ENCODE results near the gene C11orf58.
A peak's percentile ranks its signal among the peaks of the same experiment; 100 is the strongest.

The C11orf58 gene

DNA sequence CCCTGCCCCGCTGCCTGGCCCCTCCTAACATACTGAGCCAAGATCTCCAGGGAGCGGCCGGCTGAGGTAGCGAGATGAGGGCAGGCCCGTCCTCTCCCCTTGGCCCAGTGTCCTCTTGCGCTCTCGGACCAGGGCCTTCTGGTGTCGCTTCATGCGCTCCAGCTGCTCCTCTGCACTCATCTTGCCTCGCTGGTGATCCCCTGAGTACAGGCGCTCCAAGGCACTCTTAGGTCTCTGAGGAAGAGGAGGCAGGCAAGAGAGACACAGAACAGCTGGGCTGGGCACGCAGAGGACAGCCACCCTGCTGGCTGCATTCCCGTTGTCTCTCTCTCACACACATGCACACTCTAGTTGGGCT is 50.6 kb downstream of the C11orf58 start:
- Histone ChIP-seq H3K27ac (no peak overlapping the region), H3K4me3 (no peak overlapping the region)
- TF ChIP-seq, protein P1, sequence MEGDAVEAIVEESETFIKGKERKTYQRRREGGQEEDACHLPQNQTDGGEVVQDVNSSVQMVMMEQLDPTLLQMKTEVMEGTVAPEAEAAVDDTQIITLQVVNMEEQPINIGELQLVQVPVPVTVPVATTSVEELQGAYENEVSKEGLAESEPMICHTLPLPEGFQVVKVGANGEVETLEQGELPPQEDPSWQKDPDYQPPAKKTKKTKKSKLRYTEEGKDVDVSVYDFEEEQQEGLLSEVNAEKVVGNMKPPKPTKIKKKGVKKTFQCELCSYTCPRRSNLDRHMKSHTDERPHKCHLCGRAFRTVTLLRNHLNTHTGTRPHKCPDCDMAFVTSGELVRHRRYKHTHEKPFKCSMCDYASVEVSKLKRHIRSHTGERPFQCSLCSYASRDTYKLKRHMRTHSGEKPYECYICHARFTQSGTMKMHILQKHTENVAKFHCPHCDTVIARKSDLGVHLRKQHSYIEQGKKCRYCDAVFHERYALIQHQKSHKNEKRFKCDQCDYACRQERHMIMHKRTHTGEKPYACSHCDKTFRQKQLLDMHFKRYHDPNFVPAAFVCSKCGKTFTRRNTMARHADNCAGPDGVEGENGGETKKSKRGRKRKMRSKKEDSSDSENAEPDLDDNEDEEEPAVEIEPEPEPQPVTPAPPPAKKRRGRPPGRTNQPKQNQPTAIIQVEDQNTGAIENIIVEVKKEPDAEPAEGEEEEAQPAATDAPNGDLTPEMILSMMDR (IDR thresholded peaks at IDR 0.05): no peak
- DNase-seq (ENCODE audit: low spot score): no peak

DNA sequence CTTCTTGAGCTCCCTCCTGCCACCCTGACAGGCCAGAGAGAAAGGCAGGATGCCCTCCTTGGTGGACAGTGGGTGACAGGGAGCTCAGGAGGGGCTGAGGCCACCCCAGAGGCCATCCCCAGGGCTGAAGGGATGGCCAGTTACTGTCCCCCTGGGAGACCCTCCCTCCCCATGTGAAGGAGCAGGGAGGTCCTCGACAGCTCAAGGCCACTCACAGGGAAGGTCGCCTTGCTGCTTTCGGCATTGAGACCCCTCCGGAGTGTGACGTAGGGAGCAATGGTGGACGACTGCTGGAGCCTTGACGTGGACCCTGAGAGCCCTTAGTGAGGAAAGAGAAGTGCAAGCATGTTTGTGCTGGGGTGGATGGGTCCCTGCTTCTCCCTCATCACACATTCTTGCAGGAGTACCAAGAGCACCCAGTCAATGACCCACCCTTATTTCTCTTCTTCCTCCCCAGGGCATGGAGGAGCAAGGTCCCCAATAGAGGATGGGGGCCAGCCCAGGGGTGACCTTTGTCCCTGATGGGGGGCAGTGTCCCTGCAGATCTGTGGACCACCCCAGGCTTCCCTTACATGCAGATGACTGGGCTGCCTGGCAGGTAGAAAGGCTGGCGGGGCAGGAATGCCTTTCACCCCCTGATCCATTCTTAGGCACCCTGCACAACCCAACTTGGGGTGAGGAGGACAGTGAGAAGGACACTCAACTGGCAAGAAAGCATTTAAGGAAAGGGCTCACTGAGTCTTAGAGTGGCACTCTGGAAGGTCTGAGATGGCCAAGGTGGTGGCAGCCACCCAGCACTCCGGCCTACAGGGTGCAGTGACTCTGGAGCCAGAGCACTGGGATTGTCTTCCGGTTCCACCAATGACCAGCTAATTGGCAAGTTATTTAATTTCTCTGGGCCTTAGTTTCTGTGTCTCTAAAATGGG is 51.4 kb downstream of the C11orf58 start:
- Histone ChIP-seq H3K27ac (no peak overlapping the region), H3K4me3 (no peak overlapping the region)
- TF ChIP-seq, protein P1 (IDR thresholded peaks at IDR 0.05): no peak
- no peak for DNase-seq (ENCODE audit: low spot score)

DNA sequence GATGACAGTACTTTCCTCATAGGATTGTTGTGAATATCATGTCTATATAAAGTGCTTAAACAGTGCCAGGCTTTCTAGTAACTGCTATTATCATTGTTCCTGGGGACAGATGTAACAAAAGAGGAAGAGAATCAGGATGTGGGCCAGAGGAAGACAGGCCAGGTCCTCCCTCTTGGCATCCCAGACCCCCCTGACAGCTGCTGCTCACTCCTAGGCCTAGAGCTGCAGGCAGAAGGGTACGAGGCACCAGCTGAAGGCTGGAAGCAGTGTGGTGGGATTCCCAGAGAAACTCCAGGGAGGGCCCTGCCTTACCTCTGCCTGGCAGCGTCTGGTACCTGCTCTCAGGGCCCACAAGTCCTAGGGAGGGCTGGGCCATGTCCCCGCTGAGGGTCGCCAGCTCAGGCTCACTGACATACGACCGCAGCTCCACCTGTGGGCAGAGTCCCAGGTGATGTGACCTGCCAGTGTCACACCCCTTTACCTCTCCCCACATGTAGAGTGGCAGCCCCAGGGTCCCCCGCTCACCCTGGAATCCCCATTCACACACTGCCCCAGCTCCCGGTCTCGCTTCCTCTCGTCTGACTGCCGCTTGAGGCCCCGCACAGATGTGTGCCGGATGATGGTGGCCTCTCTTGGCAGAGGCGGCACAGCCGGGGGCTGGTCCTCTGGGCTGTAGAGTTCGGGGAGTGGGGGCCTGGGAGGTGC is 52.2 kb downstream of the C11orf58 start:
- TF ChIP-seq, protein P1 (IDR thresholded peaks at IDR 0.05): no peak
- no peak overlapping the region for H3K4me3 ChIP-seq
- DNase-seq (ENCODE audit: low spot score): no peak
- H3K27ac ChIP-seq: peak overlapping the region; percentile 74 to 82

DNA sequence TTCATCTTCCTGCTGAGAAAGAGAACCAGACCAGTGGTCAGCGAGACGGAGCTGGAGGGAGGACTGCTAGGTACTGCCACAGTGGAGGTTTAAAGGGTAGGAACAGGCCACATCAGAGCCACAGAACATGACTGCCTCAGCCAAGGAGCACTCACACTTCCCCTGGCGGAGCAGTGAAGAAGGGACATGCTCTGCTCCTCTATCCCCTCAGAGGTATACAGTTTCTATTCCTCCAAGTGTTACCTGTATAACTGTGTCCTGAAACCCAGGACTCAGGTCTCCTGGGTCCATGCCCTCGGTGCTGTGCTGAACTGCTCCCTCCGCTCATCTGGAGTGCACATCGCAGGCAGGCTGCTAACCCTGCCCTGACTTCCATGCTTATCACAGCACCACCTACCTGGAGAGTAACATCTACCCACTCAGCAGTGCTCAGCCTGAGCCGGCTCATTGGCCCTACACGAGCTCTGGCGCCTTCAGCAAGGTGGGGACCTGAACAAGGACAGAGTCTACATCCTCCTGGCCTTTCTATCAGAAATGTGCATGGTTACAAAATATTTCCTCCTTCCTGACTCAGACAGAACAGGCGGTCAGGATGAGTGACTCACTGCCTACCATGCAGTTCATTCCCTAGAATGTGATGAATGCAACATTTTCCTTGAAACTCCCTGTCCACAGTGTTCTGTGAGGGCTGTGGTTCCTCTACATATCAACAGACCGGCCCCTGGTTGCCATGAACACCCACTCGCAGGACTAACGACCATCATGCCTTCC is 52.9 kb downstream of the C11orf58 start:
- Histone ChIP-seq H3K27ac (peak overlapping the region; percentile 74 to 82), H3K4me3 (peak overlapping the region; percentile 1)
- TF ChIP-seq, protein P1 (IDR thresholded peaks at IDR 0.05): no peak
- no peak for DNase-seq (ENCODE audit: low spot score)

DNA sequence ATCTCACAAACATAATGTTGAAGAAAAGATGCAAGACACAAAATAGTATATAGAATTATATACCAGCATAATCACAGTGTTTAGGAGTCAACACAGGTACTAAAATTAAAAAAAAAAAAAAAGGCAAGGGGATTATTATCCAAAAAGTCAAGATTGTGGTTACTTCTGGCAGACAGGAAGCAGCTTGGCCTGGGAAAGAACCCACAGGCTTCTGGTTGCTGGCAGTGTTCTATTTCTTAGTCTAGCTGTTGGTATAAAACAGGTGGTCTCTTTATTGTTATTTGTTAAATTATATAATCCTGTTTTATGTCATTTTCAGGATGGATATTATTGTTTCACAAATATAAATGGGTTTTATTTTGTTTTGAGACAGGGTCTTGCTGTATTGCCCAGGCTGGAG is 54.0 kb downstream of the C11orf58 start:
- TF ChIP-seq, protein P1 (IDR thresholded peaks at IDR 0.05): no peak
- Histone ChIP-seq H3K27ac (peak overlapping the region; percentile 64 to 82), H3K4me3 (no peak overlapping the region)
- no peak for DNase-seq (ENCODE audit: low spot score)

DNA sequence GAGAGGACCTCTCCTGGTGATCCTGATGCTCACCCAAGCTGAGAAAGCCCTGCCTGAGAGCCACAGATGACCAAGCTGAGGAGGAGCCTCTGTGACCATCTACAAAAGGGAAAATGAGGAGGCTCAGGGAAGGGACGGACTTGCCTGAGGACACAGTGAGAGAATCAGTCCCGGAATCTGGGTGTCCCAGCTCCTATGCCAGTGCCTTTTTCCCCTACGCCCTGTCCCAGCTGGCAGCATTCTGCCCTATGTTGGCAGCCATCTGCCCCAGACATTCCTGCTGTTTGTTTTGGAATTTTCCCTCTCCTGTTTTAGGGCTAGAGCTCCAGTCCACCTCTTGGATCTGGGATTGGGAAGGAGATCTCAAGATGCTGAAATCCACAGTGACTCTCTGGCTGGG is 54.6 kb downstream of the C11orf58 start:
- no peak for DNase-seq (ENCODE audit: low spot score)
- Histone ChIP-seq H3K27ac (peak overlapping the region; percentile 64 to 82), H3K4me3 (no peak overlapping the region)
- TF ChIP-seq, protein P1 (IDR thresholded peaks at IDR 0.05): no peak

Data from coronary artery (tissue), 2 donors.